ENCODE measurements around the gene EMC6. TPM values are rescaled to one million over a fixed set of nuclear protein-coding genes. Genes with fewer than 3 reads are reported as not detected.

Gene EMC6
- polyA plus RNA-seq, 1 of the 3 experiments (the other 2 are of a cell fraction), result 56.6 TPM

GRCh38 chr17:3681057-3681456, 12.4 kb downstream of the EMC6 start:
- H3K4me1 ChIP-seq (ENCODE audit: control insufficient read depth in 1 of 2, insufficient read depth in 2 of 2, low read depth in 1 of 2, low read length in 1 of 2), result no peaks in the 10 kb centered on the region
- TF ChIP-seq GATA2 (CRISPR knock-in tag; IDR thresholded peaks at IDR 0.05), result no peak
- no peak for TF ChIP-seq SMC3 (IDR thresholded peaks at IDR 0.05; ENCODE audit: low read depth, low read length)
- TF ChIP-seq ZBTB33 (IDR thresholded peaks at IDR 0.05; ENCODE audit: borderline replicate concordance, low read depth), result no peak
- TF ChIP-seq NRF1 (IDR thresholded peaks at IDR 0.05; ENCODE audit: low read depth, low read length), result no peak
- no peak for TF ChIP-seq TEAD4 (IDR thresholded peaks at IDR 0.05; ENCODE audit: borderline replicate concordance, insufficient read depth)
- no peak for TF ChIP-seq FOXM1 (IDR thresholded peaks at IDR 0.05; ENCODE audit: low read depth)
- no peak for TF ChIP-seq IRF3 (IDR thresholded peaks at IDR 0.05; ENCODE audit: low read depth, low read length)
- TF ChIP-seq MEF2A (IDR thresholded peaks at IDR 0.05; ENCODE audit: borderline replicate concordance, low read depth), result no peak
- H3K27me3 ChIP-seq (ENCODE audit: insufficient read depth), result no peaks in the 10 kb centered on the region
- no peak for DNase-seq
- H3K36me3 ChIP-seq (replicated peaks in 1 of 2; ENCODE audit: control insufficient read depth in 1 of 2, insufficient read depth in 2 of 2, low read length in 1 of 2), result no peaks in the 10 kb centered on the region
- no peak overlapping the region for H3K4me2 ChIP-seq
- no peaks in the 10 kb centered on the region for H3K79me2 ChIP-seq (ENCODE audit: insufficient read depth)
- 77% methylated on average over 5 of the region's 12 CpGs for WGBS (ENCODE audit: low lambda C conversion rate)
- no peaks in the 10 kb centered on the region for H3F3A ChIP-seq (replicated peaks; ENCODE audit: insufficient read depth)
- ChIA-PET CTCF (no interaction called here), POLR2A (no interaction called here)
- no peaks in the 10 kb centered on the region for H3K9me3 ChIP-seq
- H2AFZ ChIP-seq (ENCODE audit: low read depth), result no peak overlapping the region
- H3K27ac ChIP-seq (ENCODE audit: low read depth in 2 of 2, low read length in 1 of 2), result no peak overlapping the region
- no peaks in the 10 kb centered on the region for H4K20me1 ChIP-seq (ENCODE audit: insufficient read depth)
- H3K9me2 ChIP-seq, result no peaks in the 10 kb centered on the region
- no peak overlapping the region for H3K4me3 ChIP-seq (ENCODE audit: low read depth in 2 of 2, low read length in 1 of 2)
- no peak overlapping the region for H3K9ac ChIP-seq

GRCh38 chr17:3681565-3681964, 13.0 kb downstream of the EMC6 start:
- Histone ChIP-seq H3K9me3 (no peaks in the 10 kb centered on the region), H3K9me2 (no peaks in the 10 kb centered on the region), H3K4me3 (ENCODE audit: low read depth in 2 of 2, low read length in 1 of 2) (no peak overlapping the region), H3K79me2 (ENCODE audit: insufficient read depth) (no peaks in the 10 kb centered on the region), H3K4me2 (no peak overlapping the region), H3K36me3 (replicated peaks in 1 of 2; ENCODE audit: control insufficient read depth in 1 of 2, insufficient read depth in 2 of 2, low read length in 1 of 2) (no peaks in the 10 kb centered on the region), H3K27ac (ENCODE audit: low read depth in 2 of 2, low read length in 1 of 2) (no peak overlapping the region), H3F3A (replicated peaks; ENCODE audit: insufficient read depth) (no peaks in the 10 kb centered on the region), H3K4me1 (ENCODE audit: control insufficient read depth in 1 of 2, insufficient read depth in 2 of 2, low read depth in 1 of 2, low read length in 1 of 2) (no peaks in the 10 kb centered on the region), H3K27me3 (ENCODE audit: insufficient read depth) (no peaks in the 10 kb centered on the region), H4K20me1 (ENCODE audit: insufficient read depth) (no peaks in the 10 kb centered on the region), H3K9ac (no peak overlapping the region), H2AFZ (ENCODE audit: low read depth) (no peak overlapping the region)
- POLR2A ChIA-PET, result no interaction called here
- DNase-seq, result no peak
- WGBS (ENCODE audit: low lambda C conversion rate), result 75% methylated on average over 20 of the region's 20 CpGs
- no peak for TF ChIP-seq RFX5 (IDR thresholded peaks at IDR 0.05; ENCODE audit: low read length)
- no peak for TF ChIP-seq YY1 (IDR thresholded peaks at IDR 0.05; ENCODE audit: low read depth)
- TF ChIP-seq POLR2AphosphoS5 (IDR thresholded peaks at IDR 0.05; ENCODE audit: low read depth, low read length), result no peak
- TF ChIP-seq CTCF (IDR thresholded peaks at IDR 0.05), result no peak
- TF ChIP-seq NFIC (IDR thresholded peaks at IDR 0.05; ENCODE audit: borderline replicate concordance), result no peak
- no peak for TF ChIP-seq EZH2phosphoT487 (IDR thresholded peaks at IDR 0.05; ENCODE audit: borderline replicate concordance, low read depth)
- TF ChIP-seq RXRA (IDR thresholded peaks at IDR 0.05; ENCODE audit: borderline replicate concordance, low read depth), result no peak
- TF ChIP-seq IRF3 (IDR thresholded peaks at IDR 0.05; ENCODE audit: low read depth, low read length), result no peak
- no peak for TF ChIP-seq USF1 (IDR thresholded peaks at IDR 0.05; ENCODE audit: borderline replicate concordance, low read depth)
- TF ChIP-seq ZBTB33 (IDR thresholded peaks at IDR 0.05; ENCODE audit: borderline replicate concordance, low read depth), result no peak
- no peak for TF ChIP-seq FOSL2 (IDR thresholded peaks at IDR 0.05; ENCODE audit: borderline replicate concordance, low read depth)
- no peak for TF ChIP-seq FOXM1 (IDR thresholded peaks at IDR 0.05; ENCODE audit: low read depth)
- no peak for TF ChIP-seq RAD21 (IDR thresholded peaks at IDR 0.05; ENCODE audit: low read length)
- TF ChIP-seq MAX (IDR thresholded peaks at IDR 0.05; ENCODE audit: low read depth), result no peak
- CTCF ChIA-PET, result no interaction called here

All from SK-N-SH (cell line).